ENCODE data around the gene MYH11.

DNA sequence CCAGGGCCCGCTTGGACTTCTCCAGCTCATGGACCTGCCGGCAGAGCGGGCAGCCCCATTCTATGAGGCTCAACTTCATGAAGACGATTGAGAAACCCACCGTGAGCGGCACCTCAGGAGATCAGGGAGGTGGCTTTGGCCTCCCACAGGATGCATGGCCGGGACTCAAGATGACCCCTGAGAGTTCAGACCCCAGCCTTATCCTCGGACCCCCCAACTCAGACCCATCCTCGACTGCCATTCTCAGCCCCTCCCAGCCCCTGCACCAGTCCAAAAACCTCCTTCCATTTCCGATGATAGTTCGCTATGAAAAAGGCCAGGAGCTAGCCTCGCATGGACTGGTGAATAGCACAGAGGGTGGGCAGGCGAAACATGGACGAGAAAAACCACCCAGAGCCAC lies 135.8 kb downstream of the MYH11 start:
- TF ChIP-seq, protein P1, sequence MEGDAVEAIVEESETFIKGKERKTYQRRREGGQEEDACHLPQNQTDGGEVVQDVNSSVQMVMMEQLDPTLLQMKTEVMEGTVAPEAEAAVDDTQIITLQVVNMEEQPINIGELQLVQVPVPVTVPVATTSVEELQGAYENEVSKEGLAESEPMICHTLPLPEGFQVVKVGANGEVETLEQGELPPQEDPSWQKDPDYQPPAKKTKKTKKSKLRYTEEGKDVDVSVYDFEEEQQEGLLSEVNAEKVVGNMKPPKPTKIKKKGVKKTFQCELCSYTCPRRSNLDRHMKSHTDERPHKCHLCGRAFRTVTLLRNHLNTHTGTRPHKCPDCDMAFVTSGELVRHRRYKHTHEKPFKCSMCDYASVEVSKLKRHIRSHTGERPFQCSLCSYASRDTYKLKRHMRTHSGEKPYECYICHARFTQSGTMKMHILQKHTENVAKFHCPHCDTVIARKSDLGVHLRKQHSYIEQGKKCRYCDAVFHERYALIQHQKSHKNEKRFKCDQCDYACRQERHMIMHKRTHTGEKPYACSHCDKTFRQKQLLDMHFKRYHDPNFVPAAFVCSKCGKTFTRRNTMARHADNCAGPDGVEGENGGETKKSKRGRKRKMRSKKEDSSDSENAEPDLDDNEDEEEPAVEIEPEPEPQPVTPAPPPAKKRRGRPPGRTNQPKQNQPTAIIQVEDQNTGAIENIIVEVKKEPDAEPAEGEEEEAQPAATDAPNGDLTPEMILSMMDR (IDR thresholded peaks at IDR 0.05): no peak
- TF ChIP-seq POLR2A (IDR thresholded peaks at IDR 0.05): no peak

All from esophagus squamous epithelium (tissue), 4 donors.